IMR-90 (cell line): ENCODE results near the gene HSP90AB1. TPM values are rescaled to one million over a fixed set of nuclear protein-coding genes. Genes with fewer than 3 reads are reported as not detected.

Experiments
- ATAC-seq: fragments of 200-7000 bp; cut with Tn5 transposase; 2 replicates; pipeline ENCODE4 v1.9.1; 2020; ENCODE audit warnings: low read depth, mild to moderate bottlenecking, moderate library complexity
- BruUV-seq: library from RNA; stranded (reverse); fragments of 400-500 nt; replicated peaks from 2 replicates; lab custom pipeline; 2021; lab: Mats Ljungman, UMichigan
- CTCF ChIA-PET: fragments of 300-600 bp; formaldehyde crosslinking; extraction: SDS; loops from one replicate; lab custom pipeline; 2021; ENCODE audit warnings: antibody characterized with exemption; lab: Yijun Ruan, JAX
- POLR2A ChIA-PET: fragments of 300-600 bp; sonication (Branson Sonifier 250); formaldehyde crosslinking; loops from one replicate; lab custom pipeline; 2022; ENCODE audit warnings: antibody characterized with exemption; ENCODE audit not compliant: unreplicated experiment; lab: Charles Lee
- DNase-seq: peaks from one replicate; pipeline ENCODE4 v3.0.0; 2013
- H2AFZ ChIP-seq: replicated peaks from 2 replicates; pipeline ENCODE3; 2013; ENCODE audit warnings: low read length, mild to moderate bottlenecking; ENCODE audit not compliant: poor library complexity
- H2AK5ac ChIP-seq: 2 replicates; pipeline ENCODE4 v1.6.1; 2013; ENCODE audit warnings: low read depth, low read length, inconsistent platforms
- H2AK9ac ChIP-seq: replicated peaks from 2 replicates; pipeline ENCODE3; 2013; ENCODE audit warnings: mild to moderate bottlenecking, low read depth, low read length, moderate library complexity; ENCODE audit not compliant: poor library complexity
- H2BK120ac ChIP-seq: 2 replicates; pipeline ENCODE4 v1.6.1; 2013; ENCODE audit warnings: low read depth, low read length, inconsistent platforms
- H2BK15ac ChIP-seq: 3 replicates; pipeline ENCODE4 v1.6.1; 2013; ENCODE audit warnings: low read depth, low read length, inconsistent platforms
- H2BK20ac ChIP-seq: 2 replicates; pipeline ENCODE4 v1.6.1; 2013; ENCODE audit warnings: low read depth, mild to moderate bottlenecking, inconsistent platforms, low read length, moderate library complexity
- H2BK5ac ChIP-seq: 2 replicates; pipeline ENCODE4 v1.6.1; 2013; ENCODE audit warnings: mild to moderate bottlenecking, low read depth, low read length, inconsistent platforms; ENCODE audit not compliant: poor library complexity, severe bottlenecking
- H3K14ac ChIP-seq: replicated peaks from 2 replicates; pipeline ENCODE4 v1.6.1; 2013; ENCODE audit warnings: low read depth, low read length, inconsistent platforms
- H3K18ac ChIP-seq: 2 replicates; pipeline ENCODE4 v1.6.1; 2013; ENCODE audit warnings: low read depth, low read length, control low read depth
- H3K23ac ChIP-seq: 2 replicates; pipeline ENCODE4 v1.6.1; 2013; ENCODE audit warnings: low read depth, low read length, inconsistent platforms
- H3K27ac ChIP-seq: 2 replicates; pipeline ENCODE4 v1.5.1; 2013; ENCODE audit warnings: mild to moderate bottlenecking, control low read depth, low read length; ENCODE audit not compliant: insufficient read depth
- H3K27me3 ChIP-seq: 2 replicates; pipeline ENCODE4 v1.6.1; 2013; ENCODE audit warnings: low read length; ENCODE audit not compliant: control insufficient read depth, insufficient read depth
- H3K36me3 ChIP-seq: 2 replicates; pipeline ENCODE4 v1.6.1; 2013; ENCODE audit warnings: low read length, mixed read lengths; ENCODE audit not compliant: control insufficient read depth, insufficient read depth
- H3K4ac ChIP-seq: 2 replicates; pipeline ENCODE4 v1.6.1; 2013; ENCODE audit warnings: low read depth, low read length, inconsistent platforms
- H3K4me1 ChIP-seq: 2 replicates; pipeline ENCODE4 v1.6.1; 2013; ENCODE audit warnings: low read length, mixed read lengths; ENCODE audit not compliant: control insufficient read depth, insufficient read depth
- H3K4me2 ChIP-seq: 2 replicates; pipeline ENCODE4 v1.6.1; 2013; ENCODE audit warnings: low read depth, mild to moderate bottlenecking, control low read depth, low read length, moderate library complexity
- H3K4me3 ChIP-seq: 2 replicates; pipeline ENCODE4 v1.5.1; 2013; ENCODE audit warnings: low read depth, mild to moderate bottlenecking, control low read depth, low read length, moderate library complexity; ENCODE audit not compliant: insufficient read depth
- H3K56ac ChIP-seq: 2 replicates; pipeline ENCODE4 v1.6.1; 2013; ENCODE audit warnings: low read length, inconsistent platforms; ENCODE audit not compliant: insufficient read depth; ENCODE audit errors: extremely low read depth
- H3K79me1 ChIP-seq, 2 experiments: 2 replicates each; pipeline ENCODE4 v1.6.1; 2013; ENCODE audit warnings: low read length in 2 of 2, inconsistent platforms in 1 of 2, low read depth in 1 of 2
- H3K9ac ChIP-seq: 2 replicates; pipeline ENCODE4 v1.6.1; 2013; ENCODE audit warnings: low read depth, low read length, control low read depth
- H3K9me1 ChIP-seq: 2 replicates; pipeline ENCODE4 v1.6.1; 2013; ENCODE audit warnings: low read length, inconsistent platforms; ENCODE audit not compliant: insufficient read depth
- H3K9me3 ChIP-seq: 2 replicates; pipeline ENCODE4 v1.6.1; 2013; ENCODE audit warnings: low read length; ENCODE audit not compliant: control insufficient read depth, insufficient read depth
- H4K20me1 ChIP-seq: 2 replicates; pipeline ENCODE4 v1.6.1; 2013; ENCODE audit warnings: low read length, inconsistent platforms; ENCODE audit not compliant: insufficient read depth
- H4K5ac ChIP-seq: 2 replicates; pipeline ENCODE4 v1.6.1; 2013; ENCODE audit warnings: mild to moderate bottlenecking, low read depth, low read length, control low read depth
- H4K8ac ChIP-seq, 2 experiments: 2 replicates each; pipeline ENCODE4 v1.6.1; 2013; ENCODE audit warnings: low read depth in 2 of 2, low read length in 2 of 2, control low read depth in 1 of 2, inconsistent platforms in 1 of 2
- H4K91ac ChIP-seq: 2 replicates; pipeline ENCODE4 v1.6.1; 2013; ENCODE audit warnings: low read depth, low read length, inconsistent platforms; ENCODE audit not compliant: insufficient read depth
- CHD1 ChIP-seq: IDR thresholded peaks from 2 replicates; pipeline ENCODE4 v1.6.1; 2012; ENCODE audit warnings: low read depth, low read length, improper control_type of control experiment
- CTCF ChIP-seq: conservative IDR thresholded peaks from 2 replicates; pipeline ENCODE4 v1.5.1; 2012; ENCODE audit warnings: mild to moderate bottlenecking, low read depth, low read length, improper control_type of control experiment
- ELK1 ChIP-seq: fragments of 150-350 bp; IDR thresholded peaks from 2 replicates; pipeline ENCODE4 v1.6.1; 2016; ENCODE audit warnings: low read depth, mild to moderate bottlenecking, low read length, moderate library complexity, borderline replicate concordance
- MAFK ChIP-seq: IDR thresholded peaks from 2 replicates; pipeline ENCODE4 v1.6.1; 2012; ENCODE audit warnings: low read depth, low read length, improper control_type of control experiment
- RAD21 ChIP-seq: IDR thresholded peaks from 2 replicates; pipeline ENCODE4 v1.6.1; 2012; ENCODE audit warnings: low read length, improper control_type of control experiment
- RCOR1 ChIP-seq: IDR thresholded peaks from 2 replicates; pipeline ENCODE4 v1.6.1; 2012; ENCODE audit warnings: mild to moderate bottlenecking, low read length, improper control_type of control experiment; ENCODE audit not compliant: insufficient replicate concordance
- SMC3 ChIP-seq: fragments of 150-350 bp; IDR thresholded peaks from 2 replicates; pipeline ENCODE4 v1.6.1; 2016; ENCODE audit warnings: low read depth, mild to moderate bottlenecking, antibody characterized with exemption, low read length, moderate library complexity
- USF2 ChIP-seq: fragments of 150-350 bp; IDR thresholded peaks from 2 replicates; pipeline ENCODE4 v1.6.1; 2017; ENCODE audit warnings: mild to moderate bottlenecking, antibody characterized with exemption, low read length, low read depth
- WGBS, 2 experiments: methylation state at CpG; one replicate each; pipeline versions ENCODE4 v1.1.5 to v1.1.7; 2013; ENCODE audit warnings: missing lambda C conversion rate in 2 of 2; ENCODE audit not compliant: insufficient read length in 1 of 2; ENCODE audit errors: extremely low coverage in 2 of 2; 5-methylcytosine and 5-hydroxymethylcytosine counted together
- dilution Hi-C: fragments of 300-500 bp; cut with HindIII; formaldehyde crosslinking; loops from one replicate; pipeline ENCODE4 v1.14.3; 2018; ENCODE audit warnings: low sequenced_read_pairs; ENCODE audit not compliant: unreplicated experiment
- in situ Hi-C: fragments of 300-500 bp; cut with MboI; formaldehyde crosslinking; loops from 3 replicates; pipeline ENCODE4 v1.14.3; 2019; ENCODE audit warnings: low sequenced_read_pairs, inconsistent platforms, mixed read lengths
- intact Hi-C: fragments of 100-400 bp; cut with micrococcal nuclease; formaldehyde crosslinking; loops from 2 replicates; pipeline ENCODE4 v1.10.0; 2022
- polyA plus RNA-seq, 3 experiments: library from polyadenylated mRNA; depleted of rRNA; stranded (reverse); fragments of >200 nt; gene quantifications; 2 replicates each; pipeline ENCODE4 v1.2.3, GENCODE V29; 2012; ENCODE audit warnings: low replicate concordance in 1 of 3
- total RNA-seq: library from RNA; depleted of rRNA; stranded (reverse); fragments of >200 nt; gene quantifications from 2 replicates; pipeline ENCODE4 v1.2.3, GENCODE V29; 2012

The HSP90AB1 gene
- total and polyA plus RNA-seq, 2 of the 4 experiments (the other 2 are of a cell fraction) = 887 to 1,307 TPM

- no peaks in the 10 kb centered on the region for H3K36me3 ChIP-seq
- BruUV-seq = no TSS peak
- no peak overlapping the region for H2BK15ac ChIP-seq
- no peak overlapping the region for H3K4me3 ChIP-seq
- no peaks in the 10 kb centered on the region for H3K79me1 ChIP-seq
- no peaks in the 10 kb centered on the region for H3K4me1 ChIP-seq
- no peak overlapping the region for H2BK120ac ChIP-seq
- H3K27me3 ChIP-seq = peaks cover 18% of the 10 kb centered on the region
- no peak overlapping the region for H3K14ac ChIP-seq
- no peak overlapping the region for H2AK9ac ChIP-seq
- no peak overlapping the region for H4K91ac ChIP-seq
- no peak for TF ChIP-seq ELK1
- TF ChIP-seq RCOR1 = no peak
- TF ChIP-seq RAD21 = no peak
- no peak for TF ChIP-seq MAFK
- TF ChIP-seq USF2 = no peak
- TF ChIP-seq CHD1 = no peak
- TF ChIP-seq CTCF = no peak
- no peak for TF ChIP-seq SMC3
- H3K9me1 ChIP-seq = no peaks in the 10 kb centered on the region
- H2BK20ac ChIP-seq = no peak overlapping the region
- no peaks in the 10 kb centered on the region for H4K20me1 ChIP-seq
- no peak overlapping the region for H3K9ac ChIP-seq
- no peaks in the 10 kb centered on the region for H3K9me3 ChIP-seq
- POLR2A ChIA-PET = no interaction called here
- no peak for ATAC-seq
- H3K56ac ChIP-seq = no peak overlapping the region
- dilution Hi-C loops = no loop called here
- H3K4ac ChIP-seq = no peak overlapping the region
- intact Hi-C loops = no loop called here
- H3K27ac ChIP-seq = no peak overlapping the region
- no peak overlapping the region for H4K5ac ChIP-seq
- CTCF ChIA-PET = no interaction called here
- H3K23ac ChIP-seq = no peak overlapping the region
- in situ Hi-C loops = no loop called here
- DNase-seq = no peak
- H4K8ac ChIP-seq = no peak overlapping the region
- H2AFZ ChIP-seq = no peak overlapping the region
- no peak overlapping the region for H2AK5ac ChIP-seq
- 55% methylated on average over 3 of the region's 11 CpGs; no CpG with 5 or more reads in 1 of the 2 experiments for WGBS, 2 experiments
- H3K18ac ChIP-seq = no peak overlapping the region
- no peak overlapping the region for H2BK5ac ChIP-seq
- H3K4me2 ChIP-seq = no peak overlapping the region
These were observed 45.1 kb upstream of the HSP90AB1 start for GRCh38 chr6:44201638-44202303.
